MCF 10A (cell line): ENCODE results near the gene CSMD2. TPM values are rescaled to one million over a fixed set of nuclear protein-coding genes. Genes with fewer than 3 reads are reported as not detected.

Source experiments
- BruUV-seq: library from RNA; stranded (reverse); fragments of 400-500 nt; replicated peaks from 2 replicates; lab custom pipeline; 2021; lab: Mats Ljungman, UMichigan
- CTCF ChIA-PET: fragments of 300-600 bp; sonication (Branson Sonifier 250); formaldehyde crosslinking; extraction: SDS; loops from one replicate; lab custom pipeline; 2021; ENCODE audit warnings: antibody characterized with exemption, inconsistent platforms; lab: Yijun Ruan, JAX
- POLR2A ChIA-PET: fragments of 300-600, 350-650 bp; sonication (Branson Sonifier 250); formaldehyde crosslinking; extraction: SDS; loops from one replicate; lab custom pipeline; 2020; ENCODE audit warnings: antibody characterized with exemption, inconsistent platforms; lab: Yijun Ruan, JAX
- DNase-seq: peaks from one replicate; pipeline ENCODE4 v3.0.0-alpha.2; 2018; ENCODE audit not compliant: unreplicated experiment
- H3K27ac Mint-ChIP-seq: one replicate; pipeline ENCODE4 v1.8.0; 2022; ENCODE audit warnings: mild to moderate bottlenecking, low read depth, mixed read lengths; ENCODE audit not compliant: unreplicated experiment
- H3K27me3 Mint-ChIP-seq: one replicate; pipeline ENCODE4 v1.8.0; 2022; ENCODE audit warnings: mixed read lengths; ENCODE audit not compliant: insufficient read depth, unreplicated experiment
- H3K36me3 Mint-ChIP-seq: one replicate; pipeline ENCODE4 v1.8.0; 2022; ENCODE audit warnings: mild to moderate bottlenecking, moderate library complexity, mixed read lengths; ENCODE audit not compliant: insufficient read depth, unreplicated experiment
- H3K4me1 Mint-ChIP-seq: one replicate; pipeline ENCODE4 v1.8.0; 2022; ENCODE audit warnings: mixed read lengths; ENCODE audit not compliant: insufficient read depth, unreplicated experiment
- H3K4me3 Mint-ChIP-seq: one replicate; pipeline ENCODE4 v1.8.0; 2022; ENCODE audit warnings: mild to moderate bottlenecking, moderate library complexity, mixed read lengths; ENCODE audit not compliant: unreplicated experiment
- H3K9me3 Mint-ChIP-seq: one replicate; pipeline ENCODE4 v1.8.0; 2022; ENCODE audit warnings: mixed read lengths; ENCODE audit not compliant: unreplicated experiment
- intact Hi-C: fragments of 100-400 bp; cut with micrococcal nuclease; formaldehyde crosslinking; loops from 2 replicates; pipeline ENCODE4 v1.14.1; 2022
- total RNA-seq: library from RNA; stranded (reverse); gene quantifications from 2 replicates; pipeline ENCODE4 v1.2.3, GENCODE V29; 2022
- TF ChIP-seq, protein P1 (sequence below): fragments of 200-600 bp; IDR thresholded peaks from one replicate; pipeline ENCODE4 v1.8.0; 2022; ENCODE audit warnings: antibody characterized with exemption, mild to moderate bottlenecking; ENCODE audit not compliant: unreplicated experiment

The CSMD2 gene
- total RNA-seq, 1 experiment from 2014 or later: not detected

DNA sequence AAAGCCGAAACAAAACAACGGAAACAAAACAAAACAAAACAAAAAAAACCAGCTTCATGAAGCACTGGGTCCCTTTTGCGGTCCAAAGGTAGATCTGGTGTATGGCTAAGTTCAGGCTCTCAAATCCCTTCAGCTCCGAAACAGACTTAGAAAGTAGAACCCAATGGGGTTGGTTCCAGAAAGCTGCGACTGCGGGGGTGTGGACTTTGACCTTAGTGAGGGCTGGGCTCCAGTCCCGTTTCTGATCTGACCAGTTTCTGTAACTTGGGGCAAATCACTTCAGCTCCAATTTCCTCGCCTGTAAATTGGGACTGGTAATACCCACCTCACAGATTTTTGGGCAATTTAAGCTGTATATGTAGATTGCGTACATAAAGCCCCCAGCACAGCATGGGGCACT lies 587.4 kb downstream of the CSMD2 start:
- CTCF ChIA-PET: interaction anchor here (0.7 to 1.3 kb wide), 2 partner anchors 32 to 34 kb away, joined by 3 read pairs; no protein-coding TSS in a partner anchor

DNA sequence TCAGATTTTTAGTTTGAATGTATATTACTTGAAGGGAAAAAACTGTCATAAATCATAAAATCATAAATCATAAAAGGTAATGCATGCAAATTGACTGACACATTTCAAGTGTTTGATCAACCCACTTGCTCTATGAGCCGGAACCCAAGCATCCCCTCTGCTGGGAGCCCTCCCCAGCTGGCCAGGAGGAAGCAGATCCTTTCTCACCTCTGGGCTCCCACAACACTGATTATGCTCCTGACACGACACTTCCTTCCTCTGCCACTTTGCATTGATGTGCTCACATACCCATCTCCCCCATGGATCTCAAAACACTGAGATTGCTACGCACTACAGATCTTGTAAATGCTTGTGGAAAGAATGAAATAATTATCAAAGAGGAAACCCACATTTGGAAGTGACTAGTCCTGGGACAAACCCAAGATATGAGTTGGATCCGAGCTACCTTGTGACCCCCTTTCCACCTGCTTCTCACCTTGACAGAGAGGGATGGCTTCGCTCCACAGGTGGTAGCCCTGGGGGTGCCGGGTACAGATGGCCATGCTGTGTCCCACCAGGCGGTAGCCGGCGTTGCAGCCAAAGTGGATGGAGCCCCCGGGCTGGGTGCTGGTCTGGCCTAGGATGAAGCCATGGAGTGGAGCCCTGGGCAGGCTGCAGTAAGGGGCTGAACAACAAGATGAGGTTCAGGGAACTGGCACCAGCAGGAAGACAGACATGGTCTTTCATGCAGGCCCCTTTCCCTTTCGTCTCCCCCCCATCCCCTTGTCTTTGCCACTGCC lies 588.0 kb downstream of the CSMD2 start:
- no peak for DNase-seq
- Mint-ChIP-seq H3K9me3 (no peaks in the 10 kb centered on the region), H3K27ac (no peak overlapping the region), H3K27me3 (peaks cover 58% of the 10 kb centered on the region), H3K4me1 (no peaks in the 10 kb centered on the region), H3K4me3 (no peak overlapping the region), H3K36me3 (no peaks in the 10 kb centered on the region)
- intact Hi-C loops: no loop called here
- BruUV-seq: no TSS peak
- CTCF ChIA-PET: interaction anchor here (0.6 to 1.3 kb wide), 4 partner anchors 35 to 222 kb away, joined by 3 read pairs; no protein-coding TSS in a partner anchor
- POLR2A ChIA-PET: interaction anchor here (0.7 kb wide), 1 partner anchor 51 kb away, joined by 3 read pairs; no protein-coding TSS in a partner anchor
- TF ChIP-seq, protein P1, sequence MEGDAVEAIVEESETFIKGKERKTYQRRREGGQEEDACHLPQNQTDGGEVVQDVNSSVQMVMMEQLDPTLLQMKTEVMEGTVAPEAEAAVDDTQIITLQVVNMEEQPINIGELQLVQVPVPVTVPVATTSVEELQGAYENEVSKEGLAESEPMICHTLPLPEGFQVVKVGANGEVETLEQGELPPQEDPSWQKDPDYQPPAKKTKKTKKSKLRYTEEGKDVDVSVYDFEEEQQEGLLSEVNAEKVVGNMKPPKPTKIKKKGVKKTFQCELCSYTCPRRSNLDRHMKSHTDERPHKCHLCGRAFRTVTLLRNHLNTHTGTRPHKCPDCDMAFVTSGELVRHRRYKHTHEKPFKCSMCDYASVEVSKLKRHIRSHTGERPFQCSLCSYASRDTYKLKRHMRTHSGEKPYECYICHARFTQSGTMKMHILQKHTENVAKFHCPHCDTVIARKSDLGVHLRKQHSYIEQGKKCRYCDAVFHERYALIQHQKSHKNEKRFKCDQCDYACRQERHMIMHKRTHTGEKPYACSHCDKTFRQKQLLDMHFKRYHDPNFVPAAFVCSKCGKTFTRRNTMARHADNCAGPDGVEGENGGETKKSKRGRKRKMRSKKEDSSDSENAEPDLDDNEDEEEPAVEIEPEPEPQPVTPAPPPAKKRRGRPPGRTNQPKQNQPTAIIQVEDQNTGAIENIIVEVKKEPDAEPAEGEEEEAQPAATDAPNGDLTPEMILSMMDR: no peak

More for the DNA sequence above, 587.4 kb downstream of the CSMD2 start:
- Mint-ChIP-seq H3K9me3 (no peaks in the 10 kb centered on the region), H3K4me3 (no peak overlapping the region), H3K36me3 (no peaks in the 10 kb centered on the region), H3K4me1 (no peaks in the 10 kb centered on the region), H3K27me3 (peaks cover 58% of the 10 kb centered on the region), H3K27ac (no peak overlapping the region)
- intact Hi-C loops: no loop called here
- no peak for DNase-seq
- BruUV-seq: no TSS peak
- TF ChIP-seq, protein P1: no peak
- POLR2A ChIA-PET: no interaction called here

DNA sequence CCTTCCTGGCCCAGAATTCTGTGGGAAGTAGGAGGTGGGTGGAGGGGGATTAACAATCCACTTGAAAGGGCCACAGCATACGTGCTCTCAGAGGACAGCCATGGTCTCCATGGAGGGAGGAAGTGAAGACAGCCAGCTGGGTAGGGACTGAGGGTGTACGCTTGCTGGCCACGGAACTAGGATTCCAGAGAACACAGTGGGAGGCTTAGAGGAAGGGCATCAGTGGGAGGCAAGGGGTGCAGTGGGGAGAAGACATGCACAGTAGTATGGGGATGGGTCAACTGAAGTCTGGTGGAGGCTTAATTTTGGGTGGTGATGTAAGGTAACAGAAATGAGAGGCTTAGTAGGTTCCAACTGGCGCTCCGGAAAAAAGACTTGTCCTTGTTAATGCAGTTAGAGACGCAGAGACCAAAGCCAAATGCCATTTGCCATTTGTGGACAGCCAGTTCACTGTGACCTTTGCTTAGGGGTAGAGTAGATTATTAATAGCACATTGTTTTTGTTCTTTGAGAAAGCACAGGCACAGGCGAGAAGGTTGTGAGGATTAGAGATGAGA lies 589.6 kb downstream of the CSMD2 start:
- CTCF ChIA-PET: no interaction called here
- Mint-ChIP-seq H3K27ac (no peak overlapping the region), H3K9me3 (no peaks in the 10 kb centered on the region), H3K4me1 (no peaks in the 10 kb centered on the region), H3K36me3 (no peaks in the 10 kb centered on the region), H3K4me3 (no peak overlapping the region), H3K27me3 (peaks cover 47% of the 10 kb centered on the region)
- DNase-seq: no peak
- POLR2A ChIA-PET: no interaction called here
- TF ChIP-seq, protein P1: no peak
- intact Hi-C loops: no loop called here
- BruUV-seq: no TSS peak

DNA sequence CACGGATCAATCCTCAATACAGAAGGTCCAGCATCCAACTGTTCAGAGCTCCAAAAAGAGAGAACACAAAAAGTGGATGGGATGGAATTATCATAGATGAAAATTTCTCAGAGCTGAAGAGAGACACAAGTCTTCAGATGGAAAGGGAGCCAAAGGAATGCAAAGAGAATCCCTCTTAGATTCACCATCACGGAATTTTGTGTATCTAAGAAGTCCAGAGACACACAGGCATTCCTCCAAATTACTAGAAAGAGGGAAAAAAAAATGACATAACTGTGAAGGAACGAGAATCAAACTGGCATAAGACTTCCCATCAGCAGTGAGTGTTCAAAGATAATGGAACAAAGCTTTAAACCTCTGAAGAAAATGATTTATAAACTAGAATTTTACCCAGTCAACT lies 591.4 kb downstream of the CSMD2 start:
- DNase-seq: no peak
- no peak overlapping the region for H3K4me3 Mint-ChIP-seq
- BruUV-seq: no TSS peak
- H3K4me1 Mint-ChIP-seq: no peaks in the 10 kb centered on the region
- ChIA-PET CTCF (interaction anchor here (0.6 kb wide), 1 partner anchor 886 kb away, joined by 3 read pairs; no protein-coding TSS in a partner anchor), POLR2A (no interaction called here)
- no peaks in the 10 kb centered on the region for H3K36me3 Mint-ChIP-seq
- intact Hi-C loops: no loop called here
- H3K27ac Mint-ChIP-seq: no peak overlapping the region
- H3K9me3 Mint-ChIP-seq: no peaks in the 10 kb centered on the region
- peaks cover 41% of the 10 kb centered on the region for H3K27me3 Mint-ChIP-seq
- TF ChIP-seq, protein P1: no peak
